PC-3 (cell line): Measurements from ENCODE around the gene NADK.

Source experiments
- EZH2 ChIP-seq: fragments of 300-600 bp; sonication (generic); IDR thresholded peaks from one replicate; pipeline ENCODE4 v1.6.1; 2017; ENCODE audit warnings: antibody characterized with exemption, mild to moderate bottlenecking, low read length; ENCODE audit not compliant: unreplicated experiment
- TF ChIP-seq, protein P1 (sequence below): fragments of 300-600 bp; sonication (generic); conservative IDR thresholded peaks from 2 replicates; pipeline ENCODE4 v1.5.1; 2017; ENCODE audit warnings: antibody characterized with exemption, low read depth, mild to moderate bottlenecking, low read length

DNA sequence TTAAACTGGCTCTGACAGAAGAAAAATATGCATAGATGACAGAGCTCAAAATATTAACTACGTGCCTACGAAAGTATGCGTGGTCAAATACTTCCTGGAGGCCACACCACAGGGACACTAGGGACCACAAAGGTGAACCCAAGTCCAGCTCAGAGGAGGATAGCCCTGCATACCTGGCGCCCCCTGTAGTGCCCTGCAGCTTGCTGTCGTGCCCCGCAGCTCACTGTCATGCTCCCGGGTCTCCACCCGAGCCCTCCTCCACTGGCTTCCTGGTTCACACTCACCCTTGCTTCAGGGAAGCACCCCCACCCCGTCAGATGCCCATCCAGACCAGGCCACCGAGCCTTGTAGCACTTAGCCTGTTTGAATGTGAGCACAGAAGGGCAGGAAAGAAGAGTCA, 16.7 kb upstream of the NADK start:
- TF ChIP-seq EZH2: no peak
- TF ChIP-seq, protein P1, sequence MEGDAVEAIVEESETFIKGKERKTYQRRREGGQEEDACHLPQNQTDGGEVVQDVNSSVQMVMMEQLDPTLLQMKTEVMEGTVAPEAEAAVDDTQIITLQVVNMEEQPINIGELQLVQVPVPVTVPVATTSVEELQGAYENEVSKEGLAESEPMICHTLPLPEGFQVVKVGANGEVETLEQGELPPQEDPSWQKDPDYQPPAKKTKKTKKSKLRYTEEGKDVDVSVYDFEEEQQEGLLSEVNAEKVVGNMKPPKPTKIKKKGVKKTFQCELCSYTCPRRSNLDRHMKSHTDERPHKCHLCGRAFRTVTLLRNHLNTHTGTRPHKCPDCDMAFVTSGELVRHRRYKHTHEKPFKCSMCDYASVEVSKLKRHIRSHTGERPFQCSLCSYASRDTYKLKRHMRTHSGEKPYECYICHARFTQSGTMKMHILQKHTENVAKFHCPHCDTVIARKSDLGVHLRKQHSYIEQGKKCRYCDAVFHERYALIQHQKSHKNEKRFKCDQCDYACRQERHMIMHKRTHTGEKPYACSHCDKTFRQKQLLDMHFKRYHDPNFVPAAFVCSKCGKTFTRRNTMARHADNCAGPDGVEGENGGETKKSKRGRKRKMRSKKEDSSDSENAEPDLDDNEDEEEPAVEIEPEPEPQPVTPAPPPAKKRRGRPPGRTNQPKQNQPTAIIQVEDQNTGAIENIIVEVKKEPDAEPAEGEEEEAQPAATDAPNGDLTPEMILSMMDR: peak; percentile 24; the same call in 1 of the 2 replicates
